Duodenal mucosa (tissue), 2 donors: ENCODE measurements around the gene QRICH2.

ENCODE experiments used
- H3K27ac ChIP-seq: one replicate; pipeline ENCODE4 v1.7.0; 2013; ENCODE audit warnings: low read depth, low read length
- H3K27me3 ChIP-seq, 2 donors: one replicate each; pipeline ENCODE4 v1.7.0; 2013; ENCODE audit warnings: low read length in 2 of 2, control low read depth in 1 of 2; ENCODE audit not compliant: insufficient read depth in 2 of 2, control insufficient read depth in 1 of 2
- H3K36me3 ChIP-seq, 2 donors: one replicate each; pipeline ENCODE4 v1.7.0; 2013; ENCODE audit warnings: low read length in 2 of 2, control low read depth in 1 of 2; ENCODE audit not compliant: insufficient read depth in 2 of 2, control insufficient read depth in 1 of 2
- H3K4me1 ChIP-seq, 2 donors: one replicate each; pipeline ENCODE4 v1.7.0; 2013; ENCODE audit warnings: low read length in 2 of 2, control low read depth in 1 of 2; ENCODE audit not compliant: insufficient read depth in 2 of 2, control insufficient read depth in 1 of 2
- H3K4me3 ChIP-seq, 2 donors: one replicate each; pipeline ENCODE4 v1.7.0; 2013; ENCODE audit warnings: low read length in 2 of 2, low read depth in 1 of 2
- H3K9ac ChIP-seq, 2 donors: one replicate each; pipeline ENCODE4 v1.7.0; 2013; ENCODE audit warnings: low read length in 2 of 2, low read depth in 1 of 2
- H3K9me3 ChIP-seq, 2 donors: one replicate each; pipeline ENCODE4 v1.7.0; 2013; ENCODE audit warnings: low read length in 2 of 2, control low read depth in 1 of 2; ENCODE audit not compliant: control insufficient read depth in 1 of 2

QRICH2 gene

GRCh38 chr17:76331083-76331482 is 23.0 kb upstream of the QRICH2 start:
- no peaks in the 10 kb centered on the region for H3K27me3 ChIP-seq
- H3K4me1 ChIP-seq: peaks cover 6 to 11% of the 10 kb centered on the region in 2 donors
- H3K27ac ChIP-seq: no peak overlapping the region
- peaks cover 4 to 24% of the 10 kb centered on the region in 2 donors for H3K36me3 ChIP-seq
- H3K9me3 ChIP-seq: no peaks in the 10 kb centered on the region
- no peak overlapping the region for H3K4me3 ChIP-seq
- H3K9ac ChIP-seq: no peak overlapping the region

- Histone ChIP-seq H3K9ac (no peak overlapping the region), H3K4me1 (peaks cover 6 to 11% of the 10 kb centered on the region in 2 donors), H3K27me3 (no peaks in the 10 kb centered on the region), H3K4me3 (no peak overlapping the region), H3K27ac (no peak overlapping the region), H3K36me3 (peaks cover 4 to 24% of the 10 kb centered on the region in 2 donors), H3K9me3 (no peaks in the 10 kb centered on the region)
These were observed 21.6 kb upstream of the QRICH2 start for GRCh38 chr17:76329664-76330063.

DNA sequence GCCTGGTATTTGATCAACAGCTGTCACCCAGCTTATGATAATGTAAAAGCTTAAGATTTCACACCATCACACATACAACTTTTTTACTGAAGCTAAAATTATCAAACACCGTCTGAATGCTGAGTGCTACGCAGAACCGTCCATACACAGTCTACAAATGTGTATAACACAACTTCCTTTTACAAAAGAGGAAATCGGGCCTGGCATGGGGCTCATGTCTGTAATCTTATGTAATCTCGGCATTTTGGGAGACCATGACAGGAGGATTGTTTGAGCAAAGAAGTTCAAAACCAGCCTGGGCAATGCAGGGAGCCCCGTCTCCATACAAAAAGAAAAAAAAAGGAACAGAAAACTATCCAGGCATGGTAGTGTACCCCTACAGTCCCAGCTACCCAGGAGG is 19.6 kb upstream of the QRICH2 start:
- Histone ChIP-seq H3K36me3 (peaks cover 7 to 39% of the 10 kb centered on the region in 2 donors), H3K4me1 (peaks cover 6 to 11% of the 10 kb centered on the region in 2 donors), H3K9ac (no peak overlapping the region), H3K27me3 (no peaks in the 10 kb centered on the region), H3K9me3 (no peaks in the 10 kb centered on the region), H3K27ac (no peak overlapping the region), H3K4me3 (no peak overlapping the region)

DNA sequence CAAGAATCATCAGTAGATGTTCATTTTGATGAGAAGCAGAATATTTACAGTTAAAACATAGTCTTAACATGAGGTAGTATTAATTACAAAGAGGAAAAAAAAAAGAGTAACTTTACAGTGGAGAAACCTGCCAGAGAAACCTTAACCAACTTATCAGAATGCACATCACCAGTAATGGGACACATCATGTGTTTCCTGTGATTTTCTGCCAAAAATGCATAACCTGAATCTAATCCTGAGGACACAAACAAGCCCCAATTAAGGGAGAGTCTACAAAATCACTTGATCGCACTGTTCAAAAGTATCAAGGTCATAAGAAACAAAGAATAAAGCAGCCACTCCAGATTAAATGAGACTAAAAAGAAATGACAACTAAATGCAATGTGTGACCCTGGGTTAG is 18.2 kb upstream of the QRICH2 start:
- no peak overlapping the region for H3K4me3 ChIP-seq
- peaks cover 6 to 10% of the 10 kb centered on the region in 2 donors for H3K4me1 ChIP-seq
- no peaks in the 10 kb centered on the region for H3K9me3 ChIP-seq
- H3K36me3 ChIP-seq: peaks cover 7 to 50% of the 10 kb centered on the region in 2 donors
- no peaks in the 10 kb centered on the region for H3K27me3 ChIP-seq
- H3K9ac ChIP-seq: no peak overlapping the region
- H3K27ac ChIP-seq: no peak overlapping the region

DNA sequence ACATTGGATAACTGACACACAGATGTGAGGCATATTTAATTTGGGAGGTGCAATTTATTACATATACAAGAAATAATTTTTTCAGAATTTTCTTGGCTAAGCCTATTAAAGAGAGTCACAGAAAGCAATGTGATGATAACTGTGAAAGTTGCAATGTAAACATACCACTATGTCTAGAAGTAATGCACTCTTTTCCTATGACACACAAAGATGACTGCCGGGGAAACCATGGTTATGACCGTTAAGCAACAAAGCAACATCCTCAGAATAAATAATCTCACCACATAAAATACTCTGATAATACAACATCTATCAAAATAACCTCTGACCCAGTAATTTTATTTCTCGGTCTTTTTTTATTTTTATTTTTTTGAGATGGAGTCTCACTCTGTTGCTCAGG is 10.5 kb upstream of the QRICH2 start:
- Histone ChIP-seq H3K9ac (no peak overlapping the region), H3K27ac (no peak overlapping the region), H3K4me3 (no peak overlapping the region), H3K9me3 (no peaks in the 10 kb centered on the region), H3K4me1 (no peaks in the 10 kb centered on the region), H3K27me3 (no peaks in the 10 kb centered on the region), H3K36me3 (peaks cover 4 to 35% of the 10 kb centered on the region in 2 donors)

- peaks cover 10 to 36% of the 10 kb centered on the region in 2 donors for H3K36me3 ChIP-seq
- H3K9me3 ChIP-seq: no peaks in the 10 kb centered on the region
- H3K27me3 ChIP-seq: no peaks in the 10 kb centered on the region
- no peak overlapping the region for H3K27ac ChIP-seq
- no peak overlapping the region for H3K9ac ChIP-seq
- H3K4me3 ChIP-seq: no peak overlapping the region
- no peaks in the 10 kb centered on the region for H3K4me1 ChIP-seq
These were observed 9.5 kb upstream of the QRICH2 start for GRCh38 chr17:76317535-76317934.

GRCh38 chr17:76314392-76315227 is 6.5 kb upstream of the QRICH2 start:
- H3K4me1 ChIP-seq: no peaks in the 10 kb centered on the region
- no peak overlapping the region for H3K4me3 ChIP-seq
- no peak overlapping the region for H3K9ac ChIP-seq
- H3K9me3 ChIP-seq: no peaks in the 10 kb centered on the region
- H3K27me3 ChIP-seq: no peaks in the 10 kb centered on the region
- peaks cover 11 to 41% of the 10 kb centered on the region in 2 donors for H3K36me3 ChIP-seq
- no peak overlapping the region for H3K27ac ChIP-seq

- H3K36me3 ChIP-seq: peaks cover 15 to 36% of the 10 kb centered on the region in 2 donors
These were observed 4.7 kb upstream of the QRICH2 start for GRCh38 chr17:76312735-76313134.

GRCh38 chr17:76309461-76309860 is 1.4 kb upstream of the QRICH2 start:
- H3K4me3 ChIP-seq: no peak overlapping the region
- no peak overlapping the region for H3K9ac ChIP-seq
- no peak overlapping the region for H3K27ac ChIP-seq
- no peaks in the 10 kb centered on the region for H3K4me1 ChIP-seq
- H3K9me3 ChIP-seq: no peaks in the 10 kb centered on the region
- H3K36me3 ChIP-seq: peaks cover 15 to 35% of the 10 kb centered on the region in 2 donors
- H3K27me3 ChIP-seq: no peaks in the 10 kb centered on the region

More at GRCh38 chr17:76312735-76313134, 4.7 kb upstream of the QRICH2 start:
- no peak overlapping the region for H3K4me3 ChIP-seq
- no peak overlapping the region for H3K9ac ChIP-seq
- no peaks in the 10 kb centered on the region for H3K4me1 ChIP-seq
- no peak overlapping the region for H3K27ac ChIP-seq
- H3K27me3 ChIP-seq: no peaks in the 10 kb centered on the region
- H3K9me3 ChIP-seq: no peaks in the 10 kb centered on the region

- H3K9me3 ChIP-seq: no peaks in the 10 kb centered on the region
- no peaks in the 10 kb centered on the region for H3K27me3 ChIP-seq
- peaks cover 4 to 21% of the 10 kb centered on the region in 2 donors for H3K36me3 ChIP-seq
- no peak overlapping the region for H3K9ac ChIP-seq
- no peak overlapping the region for H3K4me3 ChIP-seq
- H3K27ac ChIP-seq: no peak overlapping the region
- H3K4me1 ChIP-seq: no peaks in the 10 kb centered on the region
These were observed 644 bp downstream of the QRICH2 start for GRCh38 chr17:76307299-76307965.
